ENCODE measurements around the gene SUSD6. TPM values are rescaled to one million over a fixed set of nuclear protein-coding genes. Genes with fewer than 3 reads are reported as not detected.

SUSD6 gene
- total RNA-seq, 2 experiments from 2014 or later: 23.1 to 43.6 TPM

GRCh38 chr14:69629225-69630127, 18.1 kb downstream of the SUSD6 start:
- H3K4me2 ChIP-seq (ENCODE audit: low read length): peak overlapping the region; percentile 84
- peak overlapping the region; percentile 57 for H3K4me3 ChIP-seq (ENCODE audit: low read depth, low read length, poor library complexity, severe bottlenecking)
- ChIA-PET POLR2A (interaction anchor here (0.6 to 3.0 kb wide), 19 partner anchors 9 to 353 kb away, joined by 3 to 22 read pairs (median 4); partner anchors contain the start of gene SUSD6), CTCF (ENCODE audit: unreplicated experiment) (interaction anchor here (0.9 kb wide), 1 partner anchor 19 kb away, joined by 3 read pairs; no protein-coding TSS in a partner anchor)
- BruUV-seq (replicated peaks): no TSS peak
- peaks cover 69% of the 10 kb centered on the region for H4K20me1 ChIP-seq (ENCODE audit: insufficient read depth, low read length)
- peaks cover 34% of the 10 kb centered on the region for H3K36me3 ChIP-seq (ENCODE audit: insufficient read depth, low read length)
- TF ChIP-seq CTCF (conservative IDR thresholded peaks at IDR 0.05; ENCODE audit: low read length): no peak
- TF ChIP-seq EZH2phosphoT487 (IDR thresholded peaks at IDR 0.05; ENCODE audit: borderline replicate concordance, low read depth, low read length): no peak
- no peak overlapping the region for H2AFZ ChIP-seq (ENCODE audit: low read length)
- peak; percentile 65 for DNase-seq (ENCODE audit: low spot score)
- H3K9me3 ChIP-seq (ENCODE audit: low read length): no peaks in the 10 kb centered on the region
- H3K9me2 ChIP-seq (ENCODE audit: insufficient read depth, low read length): no peaks in the 10 kb centered on the region
- peak overlapping the region; percentile 65 for H3K27ac ChIP-seq (ENCODE audit: low read depth, low read length, poor library complexity, severe bottlenecking)
- intact Hi-C loops (cut with micrococcal nuclease; ENCODE audit: unreplicated experiment): no loop called here
- H3K4me1 ChIP-seq (ENCODE audit: insufficient read depth, low read length, poor library complexity, severe bottlenecking): peaks cover 100% of the 10 kb centered on the region
- peaks cover 100% of the 10 kb centered on the region for H3K79me2 ChIP-seq (ENCODE audit: insufficient read depth, low read depth, low read length)

GRCh38 chr14:69630360-69630759, 19.0 kb downstream of the SUSD6 start:
- peaks cover 34% of the 10 kb centered on the region for H3K36me3 ChIP-seq (ENCODE audit: insufficient read depth, low read length)
- H3K27ac ChIP-seq (ENCODE audit: low read depth, low read length, poor library complexity, severe bottlenecking): peak overlapping the region; percentile 65
- intact Hi-C loops (cut with micrococcal nuclease; ENCODE audit: unreplicated experiment): no loop called here
- ChIA-PET CTCF (ENCODE audit: unreplicated experiment) (interaction anchor here (0.9 kb wide), 1 partner anchor 18 kb away, joined by 3 read pairs; no protein-coding TSS in a partner anchor), POLR2A (interaction anchor here (0.7 to 3.0 kb wide), 15 partner anchors 11 to 188 kb away, joined by 3 to 22 read pairs (median 4); partner anchors contain the start of gene SUSD6)
- no TSS peak for BruUV-seq (replicated peaks)
- H3K4me1 ChIP-seq (ENCODE audit: insufficient read depth, low read length, poor library complexity, severe bottlenecking): peaks cover 100% of the 10 kb centered on the region
- no peak for DNase-seq (ENCODE audit: low spot score)
- H2AFZ ChIP-seq (ENCODE audit: low read length): no peak overlapping the region
- TF ChIP-seq EZH2phosphoT487 (IDR thresholded peaks at IDR 0.05; ENCODE audit: borderline replicate concordance, low read depth, low read length): no peak
- peak overlapping the region; percentile 57 for H3K4me3 ChIP-seq (ENCODE audit: low read depth, low read length, poor library complexity, severe bottlenecking)
- H3K9me3 ChIP-seq (ENCODE audit: low read length): no peaks in the 10 kb centered on the region
- peak overlapping the region; percentile 84 for H3K4me2 ChIP-seq (ENCODE audit: low read length)
- peaks cover 73% of the 10 kb centered on the region for H4K20me1 ChIP-seq (ENCODE audit: insufficient read depth, low read length)
- H3K79me2 ChIP-seq (ENCODE audit: insufficient read depth, low read depth, low read length): peaks cover 100% of the 10 kb centered on the region
- H3K9me2 ChIP-seq (ENCODE audit: insufficient read depth, low read length): no peaks in the 10 kb centered on the region

- Histone ChIP-seq H3K27ac (ENCODE audit: low read depth, low read length, poor library complexity, severe bottlenecking) (peak overlapping the region; percentile 65), H3K4me2 (ENCODE audit: low read length) (peak overlapping the region; percentile 84), H3K9me2 (ENCODE audit: insufficient read depth, low read length) (no peaks in the 10 kb centered on the region), H3K9me3 (ENCODE audit: low read length) (no peaks in the 10 kb centered on the region), H3K79me2 (ENCODE audit: insufficient read depth, low read depth, low read length) (peaks cover 100% of the 10 kb centered on the region), H4K20me1 (ENCODE audit: insufficient read depth, low read length) (peaks cover 75% of the 10 kb centered on the region), H3K4me3 (ENCODE audit: low read depth, low read length, poor library complexity, severe bottlenecking) (no peak overlapping the region), H2AFZ (ENCODE audit: low read length) (no peak overlapping the region), H3K36me3 (ENCODE audit: insufficient read depth, low read length) (peaks cover 24% of the 10 kb centered on the region), H3K4me1 (ENCODE audit: insufficient read depth, low read length, poor library complexity, severe bottlenecking) (peaks cover 100% of the 10 kb centered on the region)
- POLR2A ChIA-PET: interaction anchor here (1.3 to 3.0 kb wide), 3 partner anchors 12 to 30 kb away, joined by 4 to 22 read pairs (median 11); no protein-coding TSS in a partner anchor
- no TSS peak for BruUV-seq (replicated peaks)
- no peak for DNase-seq (ENCODE audit: low spot score)
- intact Hi-C loops (cut with micrococcal nuclease; ENCODE audit: unreplicated experiment): no loop called here
- no peak for TF ChIP-seq EZH2phosphoT487 (IDR thresholded peaks at IDR 0.05; ENCODE audit: borderline replicate concordance, low read depth, low read length)
- TF ChIP-seq CTCF (conservative IDR thresholded peaks at IDR 0.05; ENCODE audit: low read length): no peak
- CTCF ChIA-PET (ENCODE audit: unreplicated experiment): no interaction called here
Observed at GRCh38 chr14:69631509-69631908, 20.1 kb downstream of the SUSD6 start.
